ENCODE results near the gene CBLB.
"Not testable (repeated sequence)": the region's sequence is repeated elsewhere in the genome, so short reads cannot be mapped to it uniquely, and the experiment has no call there.

Gene CBLB

DNA sequence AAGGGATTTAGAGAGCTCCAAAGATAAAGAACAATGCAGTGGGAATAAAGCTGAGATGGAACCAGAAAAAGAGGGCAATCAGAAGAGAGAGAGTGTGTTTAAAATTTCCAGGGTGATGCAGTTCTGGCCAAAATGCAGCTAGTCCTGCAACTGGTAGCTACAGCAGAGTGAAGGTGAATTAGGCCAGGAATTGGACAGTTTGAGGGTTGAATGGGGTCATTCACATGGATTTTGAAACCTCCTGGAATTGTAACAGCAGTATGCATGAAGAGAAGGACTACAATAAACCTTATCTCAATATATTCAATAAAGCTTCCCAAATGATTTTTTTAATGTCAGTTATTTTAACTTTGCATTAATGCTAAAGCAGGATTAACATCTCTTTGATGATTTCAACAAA, 85.2 kb downstream of the CBLB start:
- no peak for DNase-seq

DNA sequence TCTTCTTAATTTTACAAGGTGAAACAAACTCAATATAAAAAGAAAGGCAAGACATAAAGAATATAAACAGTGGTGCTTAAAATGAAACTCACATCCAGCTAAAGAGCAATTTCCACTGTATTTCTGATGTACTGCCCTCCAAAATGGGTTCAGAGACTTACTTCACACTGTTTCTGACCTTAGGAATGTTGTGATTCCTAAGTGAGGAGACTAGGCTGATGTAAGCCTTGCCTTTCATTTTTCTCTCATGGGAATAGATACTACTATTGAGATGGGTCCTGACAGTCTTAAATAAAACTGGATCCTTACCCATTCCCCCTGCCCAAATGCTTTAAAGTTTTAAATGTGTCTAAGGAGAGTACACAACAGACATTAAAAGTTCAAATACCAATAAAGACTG, 86.9 kb downstream of the CBLB start:
- DNase-seq, result no peak

DNA sequence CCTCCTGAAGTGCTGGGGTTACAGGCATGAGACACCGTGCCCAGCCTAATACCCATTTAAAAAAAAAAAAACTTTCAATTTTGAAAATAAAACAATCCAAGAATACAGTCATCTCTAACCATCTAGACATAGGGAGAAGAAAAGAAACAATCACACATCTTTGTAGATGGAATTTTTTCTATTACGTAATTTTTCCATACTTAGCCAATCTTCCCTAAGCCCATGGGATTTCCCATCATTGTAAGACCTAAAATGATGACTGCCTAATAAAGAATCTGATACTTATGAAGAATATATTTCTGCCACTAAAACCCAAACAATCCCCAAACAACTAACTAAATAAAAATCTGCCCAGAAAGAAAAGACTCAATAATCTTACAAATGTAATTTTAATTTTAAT, 88.7 kb downstream of the CBLB start:
- DNase-seq, result no peak

DNA sequence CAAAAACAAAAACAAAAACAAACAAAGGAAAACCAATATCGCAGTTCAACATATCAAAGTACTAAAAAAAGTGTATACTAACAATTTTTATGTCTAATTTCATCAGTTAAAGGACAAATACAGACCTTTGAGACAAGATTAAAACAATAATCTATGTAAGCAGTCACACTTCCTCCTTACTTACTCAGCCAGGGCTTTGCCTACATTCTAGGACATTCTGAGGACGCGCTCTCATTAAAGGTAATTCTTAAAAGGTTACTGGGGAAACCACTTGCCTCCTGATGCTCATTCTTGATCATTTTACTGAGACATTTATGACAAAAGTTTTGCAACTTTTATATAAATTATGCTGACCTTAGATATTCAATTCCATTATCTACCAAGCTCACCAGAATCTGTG, 93.4 kb downstream of the CBLB start:
- DNase-seq, result no peak

DNA sequence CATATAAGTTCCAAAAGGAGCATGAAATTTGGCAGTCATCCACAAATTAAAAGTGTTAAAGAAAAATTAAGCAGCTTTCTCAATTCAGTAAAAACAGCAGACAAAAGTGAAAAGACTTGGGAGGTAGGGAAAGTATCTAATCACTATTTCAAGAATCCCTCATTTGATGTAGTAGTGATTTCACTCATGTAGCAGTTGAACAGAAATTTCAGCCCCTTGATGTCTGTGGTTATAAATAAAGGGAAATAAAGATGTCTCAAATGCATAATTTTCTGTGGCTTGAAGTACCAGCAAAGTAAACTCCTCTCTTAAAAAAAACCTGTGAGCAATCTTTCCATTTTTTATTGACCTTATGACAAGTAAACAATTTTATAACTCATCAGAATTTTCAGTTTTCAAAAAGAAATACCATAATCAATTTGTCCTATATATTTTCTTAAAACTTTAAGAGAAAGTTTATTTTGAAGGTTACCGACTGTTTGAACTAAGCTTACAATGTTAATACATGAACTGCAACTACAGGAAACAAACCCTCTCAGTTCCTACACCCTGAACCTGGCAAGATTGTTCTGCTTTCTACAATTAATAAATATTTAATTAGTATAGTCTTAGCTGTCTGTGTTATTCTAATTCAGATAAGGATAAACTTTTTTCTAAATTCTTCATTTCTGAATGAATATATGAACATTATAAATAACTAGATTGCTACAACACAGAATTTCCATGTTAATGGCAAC, 94.2 kb downstream of the CBLB start:
- DNase-seq, result no peak

DNA sequence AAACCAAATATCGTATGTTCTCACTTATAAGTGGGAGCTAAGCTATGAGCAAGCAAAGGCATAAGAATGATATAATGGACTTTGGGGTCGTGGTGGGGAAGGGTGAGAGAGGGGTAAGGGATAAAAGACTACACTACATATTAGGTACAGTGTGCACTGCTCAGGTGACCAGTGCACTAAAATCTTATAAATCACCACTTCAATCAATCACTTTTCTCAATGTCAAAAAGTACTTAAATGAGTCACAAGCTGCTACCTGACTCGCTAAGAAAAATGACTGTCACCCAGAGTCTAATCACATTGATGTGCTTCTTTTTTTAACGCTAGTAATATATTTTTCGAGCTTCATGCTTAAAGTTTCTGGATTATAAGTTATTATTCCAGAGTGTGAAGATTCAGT, 95.5 kb downstream of the CBLB start:
- no peak for DNase-seq

GRCh38 chr3:105772635-105773034, 96.2 kb downstream of the CBLB start:
- no peak for DNase-seq

GRCh38 chr3:105771392-105771791, 97.4 kb downstream of the CBLB start:
- DNase-seq, result no peak

DNA sequence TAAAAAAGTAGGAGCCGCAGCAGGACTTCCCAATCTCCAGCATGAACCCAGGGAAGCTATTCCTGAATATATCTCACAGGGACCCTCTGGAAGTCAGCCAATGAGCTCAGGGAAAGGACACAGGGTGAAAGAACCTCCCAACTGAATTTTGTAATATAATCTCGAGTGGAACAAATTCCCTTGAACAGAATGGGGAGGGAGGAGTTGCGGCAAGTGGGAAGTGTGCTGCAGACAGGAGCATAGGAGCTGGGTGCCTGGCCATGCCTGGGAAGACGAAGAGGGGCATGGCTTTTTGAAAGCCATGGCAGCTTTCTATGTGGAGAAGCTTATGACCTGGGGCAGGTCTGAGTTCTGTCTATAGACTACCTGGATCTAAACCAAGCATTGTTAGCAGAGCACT, 98.4 kb downstream of the CBLB start:
- no peak for DNase-seq

GRCh38 chr3:105767776-105768175, 101.0 kb downstream of the CBLB start:
- no peak for DNase-seq

DNA sequence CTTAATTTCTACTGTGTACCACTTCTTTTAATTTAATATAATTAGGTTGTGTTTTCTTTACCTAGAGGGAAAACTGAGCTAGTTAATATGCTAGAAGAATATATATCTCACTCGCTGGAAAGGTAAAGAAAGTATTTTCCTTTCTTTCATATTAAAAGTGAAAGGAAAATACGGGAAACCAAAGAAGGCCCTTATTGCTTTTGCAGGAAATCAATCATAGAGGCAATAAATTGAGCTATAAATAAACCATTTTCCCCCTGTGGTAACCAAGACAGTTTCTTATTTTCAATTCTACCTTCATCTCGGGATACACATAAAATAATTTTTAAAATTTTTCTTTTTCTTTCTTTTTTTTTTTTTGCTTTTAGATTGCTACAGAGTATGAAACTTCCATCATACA, 101.6 kb downstream of the CBLB start:
- DNase-seq, result no peak

- no peak for DNase-seq
Observed at GRCh38 chr3:105765308-105765639, 103.5 kb downstream of the CBLB start.

DNA sequence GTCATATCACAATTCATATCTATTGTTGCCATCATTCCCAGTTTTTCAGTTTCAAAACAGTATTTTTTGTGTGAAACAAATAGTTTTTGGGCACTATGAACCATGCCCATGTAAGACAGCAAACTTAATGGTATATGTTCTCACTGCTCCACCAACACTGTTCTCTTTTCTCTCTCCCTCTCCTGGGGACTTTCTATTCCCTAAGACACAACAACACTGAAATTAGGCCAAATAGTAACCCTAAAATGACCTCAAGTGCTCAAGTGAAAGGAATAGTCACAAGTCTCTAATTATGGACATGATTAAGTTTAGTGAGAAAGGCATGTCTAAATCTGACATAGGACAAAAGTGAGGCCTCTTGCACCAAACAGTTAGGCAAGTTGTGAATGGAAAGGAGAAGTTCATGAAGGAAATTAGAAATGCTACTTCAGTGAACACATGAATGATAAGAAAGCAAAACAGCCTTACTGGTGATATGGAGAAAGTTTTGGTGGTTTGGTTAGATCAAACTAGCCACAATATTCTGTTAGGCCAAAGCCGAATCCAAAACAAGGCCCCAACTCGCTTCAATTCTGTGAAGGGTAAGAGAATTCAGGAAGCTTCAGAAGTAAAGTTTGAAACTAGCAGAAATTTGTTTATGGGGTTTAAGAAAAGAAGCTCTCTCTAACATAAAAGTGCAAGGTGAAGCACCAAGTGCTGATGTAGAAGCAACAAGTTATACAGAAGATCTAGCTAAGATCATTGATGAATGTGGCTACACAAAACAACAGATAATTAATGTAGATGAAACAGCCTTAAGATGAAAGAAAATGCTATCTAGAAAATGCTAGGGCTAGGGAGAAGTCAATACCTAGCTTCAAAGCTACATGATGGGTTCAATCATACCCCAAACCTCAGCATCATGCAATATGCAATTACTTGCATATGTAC, 104.2 kb downstream of the CBLB start:
- no peak for DNase-seq

GRCh38 chr3:105763659-105764036, 105.2 kb downstream of the CBLB start:
- no peak for DNase-seq

DNA sequence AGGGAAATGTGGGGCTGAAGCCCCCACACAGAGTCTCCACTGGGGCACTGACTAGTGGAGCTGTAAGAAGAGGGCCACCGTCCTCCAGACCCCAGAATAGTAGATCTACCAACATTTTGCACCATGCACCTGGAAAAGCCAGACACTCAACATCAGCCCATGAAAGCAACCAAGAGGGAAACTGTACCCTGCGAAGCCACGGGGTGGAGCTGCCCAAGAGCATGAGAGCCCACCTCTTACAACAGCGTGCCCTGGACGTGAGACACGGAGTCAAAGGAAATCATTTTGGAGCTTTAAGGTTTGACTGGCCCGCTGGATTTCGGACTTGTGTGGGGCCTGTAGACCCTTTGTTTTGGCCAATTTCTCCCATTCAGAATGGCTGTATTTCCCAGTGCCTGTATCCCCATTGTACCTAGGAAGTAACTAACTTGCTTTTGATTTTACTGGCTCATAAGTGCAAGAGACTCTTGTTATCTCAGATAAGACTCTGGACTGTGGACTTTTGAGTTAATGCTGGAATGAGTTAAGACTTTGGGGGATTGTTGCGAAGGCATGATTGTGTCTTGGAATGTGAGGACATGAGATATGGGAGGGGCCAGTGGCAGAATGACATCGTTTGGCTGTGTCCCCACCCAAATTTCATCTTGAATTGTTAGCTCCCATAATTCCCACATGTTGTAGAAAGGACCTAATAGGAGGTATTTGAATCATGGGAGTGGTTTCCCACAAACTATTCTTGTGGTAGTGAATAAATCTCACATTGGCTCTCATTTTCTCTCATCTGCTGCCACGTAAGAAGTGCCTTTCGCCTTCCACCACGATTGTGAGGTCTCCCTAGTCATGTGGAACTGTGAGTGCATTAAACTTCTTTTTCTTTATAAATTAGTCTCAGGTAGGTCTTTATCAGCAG, 105.8 kb downstream of the CBLB start:
- no peak for DNase-seq

DNA sequence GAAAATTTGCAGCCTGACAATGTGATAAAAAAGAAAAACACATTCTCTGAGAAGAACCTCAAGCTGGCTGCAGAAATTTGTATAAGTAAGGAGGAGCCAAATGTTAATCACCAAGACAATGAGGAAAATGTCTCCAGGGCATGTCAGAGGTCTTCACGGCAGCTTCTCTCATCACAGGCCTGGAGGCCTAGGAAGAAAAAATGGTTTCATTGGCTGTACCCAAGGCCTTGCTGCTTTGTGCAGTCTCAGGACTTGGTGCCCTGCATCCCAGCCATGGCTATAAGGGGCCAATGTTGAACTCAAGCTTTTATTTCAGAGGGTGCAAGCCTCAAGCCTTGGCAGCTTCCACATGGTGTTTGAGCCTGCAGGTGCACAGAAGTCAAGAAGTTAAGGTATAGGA, 106.6 kb downstream of the CBLB start:
- DNase-seq, result not testable (repeated sequence)

- DNase-seq, result no peak
Observed at GRCh38 chr3:105759442-105760078, 109.3 kb downstream of the CBLB start.

GRCh38 chr3:105758451-105758850, 110.4 kb downstream of the CBLB start:
- DNase-seq, result no peak

GRCh38 chr3:105755121-105755886, 113.5 kb downstream of the CBLB start:
- DNase-seq, result no peak

GRCh38 chr3:105752791-105753415, 115.9 kb downstream of the CBLB start:
- no peak for DNase-seq

DNA sequence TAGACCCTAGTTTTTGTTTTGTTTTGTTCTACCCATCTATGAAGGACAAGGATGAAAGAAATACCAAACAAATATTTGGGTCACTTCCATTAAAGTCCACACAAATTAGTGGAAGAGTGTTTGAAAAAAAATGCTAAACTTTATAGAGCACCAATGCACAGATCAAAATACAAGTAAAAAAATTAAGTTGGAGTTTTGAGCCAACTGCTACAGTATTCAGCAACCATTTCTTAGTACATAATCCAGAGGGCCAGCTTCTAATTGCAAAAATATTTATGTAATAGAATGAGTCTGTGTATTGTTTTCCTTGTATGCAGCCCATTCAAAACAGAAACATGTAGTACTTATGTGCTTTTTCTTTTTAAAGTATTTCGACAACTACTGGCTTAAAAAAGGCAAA, 121.1 kb downstream of the CBLB start:
- no peak for DNase-seq
